AG09309 (cell line): ENCODE results near the gene MRGPRD.

ENCODE experiments used
- DNase-seq: peaks from one replicate; pipeline ENCODE4 v3.0.0-alpha.2; 2010; ENCODE audit warnings: low read depth
- H3K4me3 ChIP-seq: 2 replicates; pipeline ENCODE4 v1.5.1; 2011; ENCODE audit warnings: mild to moderate bottlenecking, low read depth, low read length, moderate library complexity; ENCODE audit not compliant: control insufficient read depth
- CTCF ChIP-seq: IDR thresholded peaks from 2 replicates; pipeline ENCODE4 v1.5.1; 2011; ENCODE audit warnings: mild to moderate bottlenecking, low read depth, low read length, inconsistent platforms; ENCODE audit not compliant: insufficient read depth, control insufficient read depth; ENCODE audit errors: missing control alignments

MRGPRD gene

GRCh38 chr11:69006816-69007215 is 26.0 kb upstream of the MRGPRD start:
- no peak for DNase-seq
- TF ChIP-seq CTCF = no peak
- H3K4me3 ChIP-seq = no peak overlapping the region

DNA sequence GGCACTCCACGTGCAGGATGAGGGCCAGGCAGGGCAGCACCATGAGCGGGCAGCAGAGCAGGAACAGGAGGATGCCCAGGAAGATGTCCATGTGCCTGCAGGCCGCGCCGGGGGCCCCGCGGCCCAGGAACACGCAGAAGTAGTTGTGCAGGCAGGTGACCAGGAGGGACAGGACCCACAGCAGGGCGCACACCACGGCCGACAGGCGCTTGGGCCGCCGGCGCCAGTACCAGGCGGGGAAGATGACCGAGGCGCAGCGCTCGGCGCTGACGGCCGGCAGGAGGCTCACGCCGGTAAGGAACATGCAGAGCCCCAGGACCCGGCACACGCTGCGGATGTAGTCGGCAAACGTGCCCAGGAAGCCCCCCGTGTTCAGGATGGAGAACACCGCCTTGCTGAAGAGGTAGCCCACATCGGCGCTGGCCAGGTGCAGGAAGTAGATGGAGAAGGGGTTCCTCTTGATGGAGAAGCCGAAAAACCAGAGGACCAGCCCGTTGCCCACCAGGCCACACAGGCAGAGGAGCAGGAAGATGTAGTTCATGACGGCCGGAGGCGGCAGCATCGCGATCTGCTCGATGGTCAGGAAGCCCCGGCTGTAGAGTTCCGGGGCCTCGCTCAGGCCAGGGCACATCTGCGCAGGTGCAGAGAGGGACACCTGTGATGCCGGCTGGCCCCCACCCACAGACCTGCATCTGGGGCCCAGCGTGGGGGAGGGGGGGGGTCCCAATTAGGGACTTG is 25.0 kb upstream of the MRGPRD start:
- TF ChIP-seq CTCF = no peak
- DNase-seq = no peak
- H3K4me3 ChIP-seq = no peak overlapping the region

GRCh38 chr11:69005183-69005630 is 24.4 kb upstream of the MRGPRD start:
- DNase-seq = no peak
- no peak for TF ChIP-seq CTCF
- no peak overlapping the region for H3K4me3 ChIP-seq

DNA sequence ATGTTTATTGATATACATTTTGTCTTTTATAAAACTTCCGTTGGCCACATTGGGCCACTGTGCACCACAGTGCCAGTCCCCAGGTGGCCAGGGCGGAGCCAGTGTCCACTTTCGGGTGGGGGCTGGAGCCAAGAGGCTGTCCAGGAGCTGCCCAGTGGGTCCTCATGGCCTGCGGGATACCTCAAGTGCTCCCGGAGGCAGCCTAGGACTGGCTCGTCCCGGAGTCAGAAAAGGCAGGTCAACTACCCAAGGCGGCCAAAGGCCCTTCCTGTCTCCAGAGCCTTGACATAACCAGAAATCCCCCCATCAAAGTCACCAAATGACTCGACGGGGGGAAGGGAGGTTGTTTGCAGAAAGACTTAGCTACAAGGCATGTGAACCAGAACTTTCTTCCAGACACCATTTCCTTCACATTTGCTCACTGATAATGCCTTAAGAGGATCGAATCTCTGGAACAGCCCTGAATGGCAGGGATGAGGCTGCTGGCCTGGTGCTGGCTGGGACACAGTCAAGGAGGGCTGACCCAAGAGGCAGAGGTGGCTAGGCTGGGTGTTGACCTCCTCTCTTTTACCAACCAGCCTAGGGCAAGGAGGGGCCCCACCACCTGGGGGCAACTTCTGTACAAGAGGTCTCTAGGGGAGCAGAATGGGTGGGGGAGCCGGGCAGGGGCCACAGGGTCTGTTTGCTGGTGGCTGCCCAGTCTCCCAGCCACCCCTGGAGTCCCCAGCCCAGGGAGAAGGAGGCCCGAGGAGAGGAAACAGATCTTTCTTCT is 23.8 kb upstream of the MRGPRD start:
- no peak for TF ChIP-seq CTCF
- no peak overlapping the region for H3K4me3 ChIP-seq
- DNase-seq = no peak

DNA sequence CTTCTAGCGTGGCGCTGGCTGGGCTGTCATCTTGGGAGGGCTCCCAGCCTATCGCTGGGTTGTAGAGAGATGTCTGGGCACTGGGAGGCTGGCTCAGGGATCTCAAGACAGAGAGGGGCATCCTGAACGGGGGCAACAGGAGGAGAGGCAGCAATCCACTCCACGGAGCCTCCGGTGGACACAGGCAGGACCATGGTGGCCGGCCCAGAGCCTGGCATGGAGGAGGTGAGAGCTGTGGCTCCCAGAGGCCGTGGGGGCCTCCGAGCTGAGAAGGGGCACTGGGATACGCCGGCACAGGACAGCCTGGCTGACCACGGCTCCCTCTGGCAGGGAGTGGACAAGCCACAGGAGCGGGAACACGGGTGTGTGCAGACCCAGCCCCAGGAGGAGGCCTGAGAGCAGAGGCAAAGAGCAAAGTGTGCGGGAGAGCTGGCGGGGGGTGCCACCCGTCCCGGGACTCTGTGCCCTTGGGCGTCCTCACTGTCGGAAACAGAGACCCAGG is 23.1 kb upstream of the MRGPRD start:
- DNase-seq = no peak
- H3K4me3 ChIP-seq = no peak overlapping the region
- no peak for TF ChIP-seq CTCF

DNA sequence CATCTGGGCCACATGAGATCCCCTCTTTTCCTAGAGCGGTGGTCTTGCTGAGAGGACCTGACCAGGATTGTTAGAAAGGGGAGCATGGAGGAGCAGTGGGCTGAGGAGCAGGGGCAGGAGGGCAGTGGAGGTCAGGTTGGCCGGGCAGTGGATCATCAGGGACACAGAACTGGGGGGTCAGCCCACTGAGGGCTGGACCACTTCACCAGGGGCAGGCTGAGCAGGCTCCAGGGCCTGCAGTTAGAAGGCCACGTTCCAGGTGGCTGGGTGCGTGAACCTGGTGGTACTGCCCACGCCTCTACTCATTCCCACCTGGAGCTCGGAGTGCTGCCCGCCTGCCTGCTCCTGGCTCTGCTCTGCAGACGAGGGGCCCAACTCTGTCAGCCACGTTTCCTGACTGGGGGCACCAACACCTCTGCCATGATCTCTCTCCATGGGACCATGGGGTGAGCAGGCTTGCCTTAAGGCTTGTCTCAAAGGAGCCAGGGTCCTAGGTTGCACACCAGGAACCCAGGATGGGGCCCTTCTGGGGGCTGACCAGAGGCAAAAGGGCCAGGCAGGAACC is 22.6 kb upstream of the MRGPRD start:
- no peak for DNase-seq
- no peak for TF ChIP-seq CTCF
- H3K4me3 ChIP-seq = no peak overlapping the region
